ENCODE measurements around the gene SPTB.

DNA sequence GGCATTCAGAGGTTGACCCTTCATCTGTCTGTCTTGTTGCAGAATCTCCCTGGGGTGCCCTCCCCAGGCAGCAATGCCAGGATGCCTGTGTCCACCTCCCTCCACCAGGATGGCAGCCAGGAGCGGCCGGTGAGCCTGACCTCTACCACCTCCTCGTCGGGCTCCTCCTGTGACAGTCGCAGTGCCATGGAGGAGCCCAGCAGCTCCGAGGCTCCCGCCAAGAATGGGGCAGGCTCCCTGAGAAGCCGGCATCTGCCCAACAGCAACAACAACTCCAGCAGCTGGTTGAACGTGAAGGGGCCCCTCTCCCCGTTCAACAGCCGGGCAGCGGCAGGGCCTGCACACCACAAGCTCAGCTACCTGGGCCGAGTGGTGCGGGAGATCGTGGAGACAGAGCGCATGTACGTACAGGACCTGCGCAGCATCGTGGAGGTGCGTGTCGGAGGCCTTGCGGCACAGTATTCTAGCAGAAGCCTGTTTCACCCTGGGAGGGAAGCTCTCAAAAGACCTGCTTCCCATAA lies 152.1 kb downstream of the SPTB start:
- TF ChIP-seq, protein P1, sequence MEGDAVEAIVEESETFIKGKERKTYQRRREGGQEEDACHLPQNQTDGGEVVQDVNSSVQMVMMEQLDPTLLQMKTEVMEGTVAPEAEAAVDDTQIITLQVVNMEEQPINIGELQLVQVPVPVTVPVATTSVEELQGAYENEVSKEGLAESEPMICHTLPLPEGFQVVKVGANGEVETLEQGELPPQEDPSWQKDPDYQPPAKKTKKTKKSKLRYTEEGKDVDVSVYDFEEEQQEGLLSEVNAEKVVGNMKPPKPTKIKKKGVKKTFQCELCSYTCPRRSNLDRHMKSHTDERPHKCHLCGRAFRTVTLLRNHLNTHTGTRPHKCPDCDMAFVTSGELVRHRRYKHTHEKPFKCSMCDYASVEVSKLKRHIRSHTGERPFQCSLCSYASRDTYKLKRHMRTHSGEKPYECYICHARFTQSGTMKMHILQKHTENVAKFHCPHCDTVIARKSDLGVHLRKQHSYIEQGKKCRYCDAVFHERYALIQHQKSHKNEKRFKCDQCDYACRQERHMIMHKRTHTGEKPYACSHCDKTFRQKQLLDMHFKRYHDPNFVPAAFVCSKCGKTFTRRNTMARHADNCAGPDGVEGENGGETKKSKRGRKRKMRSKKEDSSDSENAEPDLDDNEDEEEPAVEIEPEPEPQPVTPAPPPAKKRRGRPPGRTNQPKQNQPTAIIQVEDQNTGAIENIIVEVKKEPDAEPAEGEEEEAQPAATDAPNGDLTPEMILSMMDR (IDR thresholded peaks at IDR 0.05) = no peak
- TF ChIP-seq EP300 (IDR thresholded peaks at IDR 0.05) = no peak
